HL-60/S4 (cell line): ENCODE measurements around the gene TMEM156.

Experiments
- in situ Hi-C: fragments of 300-500 bp; cut with MboI; formaldehyde crosslinking; loops from 2 replicates; pipeline ENCODE4 v1.14.3; 2022; ENCODE audit warnings: low sequenced_read_pairs

TMEM156 gene

DNA sequence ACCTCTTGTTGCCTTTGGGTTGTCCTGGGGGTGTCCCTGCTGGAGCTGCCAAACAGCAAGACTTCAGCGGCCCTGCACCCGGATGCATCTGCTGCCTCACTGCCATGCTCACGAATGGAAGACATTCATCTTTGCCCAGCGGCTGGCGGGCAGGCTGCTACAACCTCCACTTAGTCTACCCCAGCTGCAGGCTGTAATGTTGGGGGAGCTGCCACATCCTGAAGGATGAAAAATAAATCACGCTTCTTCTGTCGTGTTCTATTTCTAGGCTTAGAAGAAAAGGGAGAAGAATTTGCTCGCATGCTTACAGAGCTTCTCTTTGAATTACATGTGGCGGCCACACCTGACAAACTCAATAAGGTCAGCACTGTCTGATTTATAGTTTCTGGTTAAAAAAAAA lies 103.2 kb downstream of the TMEM156 start:
- in situ Hi-C loops = no loop called here

DNA sequence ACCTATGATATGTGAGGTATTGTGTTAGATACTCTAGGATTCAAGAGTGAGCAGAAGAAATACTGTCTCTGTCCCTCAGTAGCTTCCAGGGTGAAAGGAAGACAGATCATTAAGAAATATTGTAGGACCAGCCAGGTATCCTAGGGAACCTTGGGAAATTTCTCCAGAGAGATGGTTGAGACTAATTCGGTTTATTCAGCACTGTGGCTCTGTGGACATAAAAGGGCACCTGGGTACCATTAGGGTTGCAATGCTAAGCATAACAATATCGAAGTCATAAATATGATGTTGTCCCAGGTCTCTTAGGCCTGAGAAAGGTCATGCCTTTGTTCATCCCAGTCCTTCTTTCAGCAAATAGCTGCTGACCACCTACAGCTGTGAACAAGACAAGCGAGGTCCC lies 103.6 kb downstream of the TMEM156 start:
- in situ Hi-C loops = no loop called here

- in situ Hi-C loops = no loop called here
Measured at GRCh38 chr4:38926896-38927295, 105.3 kb downstream of the TMEM156 start.

- in situ Hi-C loops = no loop called here
Measured at GRCh38 chr4:38925492-38926413, 106.5 kb downstream of the TMEM156 start.

DNA sequence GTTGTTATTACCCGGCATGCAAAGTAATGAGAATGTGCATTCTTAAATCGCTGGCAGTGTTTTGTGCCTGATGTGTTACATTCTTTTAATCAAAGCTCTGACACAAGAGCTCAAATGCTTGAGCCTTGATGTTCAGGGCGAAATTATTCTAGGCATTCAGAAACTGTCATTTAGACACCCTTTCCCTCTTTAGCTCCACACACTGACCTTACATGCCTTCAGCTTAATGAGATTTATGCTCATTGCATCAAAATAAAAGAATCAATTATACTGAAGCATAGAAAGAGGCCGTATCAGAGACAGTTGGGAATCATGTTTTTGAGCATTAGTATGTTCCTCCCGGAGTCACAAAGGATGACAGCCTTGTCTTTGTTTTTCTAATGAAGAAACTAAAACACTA lies 107.9 kb downstream of the TMEM156 start:
- in situ Hi-C loops = no loop called here

- in situ Hi-C loops = no loop called here
Measured at GRCh38 chr4:38923746-38924145, 108.5 kb downstream of the TMEM156 start.

GRCh38 chr4:38921151-38921550 lies 111.1 kb downstream of the TMEM156 start:
- in situ Hi-C loops = no loop called here

DNA sequence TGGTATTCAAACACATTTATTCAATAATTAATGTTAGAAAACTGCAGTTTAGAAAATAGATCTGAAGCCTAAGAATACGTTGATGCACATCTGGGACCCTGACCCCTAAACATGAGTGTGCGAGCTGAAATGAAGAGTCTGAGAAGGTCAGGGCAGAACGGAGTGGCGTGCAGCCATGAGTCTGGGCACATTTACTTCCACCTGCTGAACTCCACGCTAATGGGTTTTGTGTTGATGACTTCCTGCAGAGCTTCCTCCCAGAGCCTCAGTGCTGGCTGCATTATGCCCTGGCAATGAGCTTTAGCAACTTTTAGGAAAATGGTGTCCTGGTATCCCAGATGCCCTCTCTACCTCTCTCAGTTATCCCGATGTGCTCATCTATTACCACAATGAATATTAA lies 111.5 kb downstream of the TMEM156 start:
- in situ Hi-C loops = no loop called here

GRCh38 chr4:38920186-38920585 lies 112.0 kb downstream of the TMEM156 start:
- in situ Hi-C loops = no loop called here

- in situ Hi-C loops = no loop called here
Measured at GRCh38 chr4:38919494-38919893, 112.7 kb downstream of the TMEM156 start.

- in situ Hi-C loops = no loop called here
Measured at GRCh38 chr4:38917481-38918025, 114.7 kb downstream of the TMEM156 start.
